ENCODE results near the gene NT5C3A.

Gene NT5C3A

GRCh38 chr7:33075818-33076518 lies 13.4 kb upstream of the NT5C3A start:
- DNase-seq: no peak

- no peak for DNase-seq
These were observed 10.7 kb upstream of the NT5C3A start for GRCh38 chr7:33073243-33073642.

DNA sequence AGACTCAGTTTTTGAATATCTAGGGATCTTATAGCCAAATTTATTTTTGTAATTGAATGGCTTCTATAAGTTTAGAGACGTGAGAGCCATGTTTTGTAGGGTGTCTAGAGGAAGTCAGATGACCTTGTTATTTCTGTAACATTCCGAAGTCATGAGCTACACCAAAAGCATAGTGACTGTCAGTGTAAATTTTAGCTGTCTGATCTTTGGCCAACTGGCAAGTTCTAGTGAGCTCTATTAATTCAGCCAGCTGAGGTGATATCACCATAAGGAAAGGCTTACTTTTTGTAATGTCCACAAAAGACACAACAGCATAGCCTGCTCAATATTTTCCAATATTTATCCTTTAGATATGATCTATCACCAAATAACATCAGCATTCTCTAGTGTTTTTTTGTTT lies 9.9 kb upstream of the NT5C3A start:
- no peak for DNase-seq

DNA sequence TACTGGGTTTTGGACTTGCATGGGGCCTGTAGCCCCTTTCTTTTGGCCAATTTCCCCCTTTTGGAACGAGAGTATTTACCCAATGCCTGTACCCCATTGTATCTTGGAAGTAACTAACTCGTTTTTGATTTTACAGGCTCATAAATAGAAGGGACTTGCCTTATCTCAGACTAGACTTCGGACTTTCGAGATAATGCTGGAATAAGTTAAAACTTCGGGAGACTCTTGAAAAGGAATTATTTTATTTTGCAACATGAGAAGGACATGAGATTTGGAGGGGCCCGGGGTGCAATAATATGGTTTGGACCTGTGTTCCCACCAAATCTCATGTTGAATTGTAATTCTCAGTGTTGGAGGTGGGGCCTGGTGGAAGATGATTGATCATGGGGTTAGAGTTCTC lies 8.3 kb upstream of the NT5C3A start:
- DNase-seq: no peak

- DNase-seq: no peak
These were observed 7.7 kb upstream of the NT5C3A start for GRCh38 chr7:33070277-33070676.

DNA sequence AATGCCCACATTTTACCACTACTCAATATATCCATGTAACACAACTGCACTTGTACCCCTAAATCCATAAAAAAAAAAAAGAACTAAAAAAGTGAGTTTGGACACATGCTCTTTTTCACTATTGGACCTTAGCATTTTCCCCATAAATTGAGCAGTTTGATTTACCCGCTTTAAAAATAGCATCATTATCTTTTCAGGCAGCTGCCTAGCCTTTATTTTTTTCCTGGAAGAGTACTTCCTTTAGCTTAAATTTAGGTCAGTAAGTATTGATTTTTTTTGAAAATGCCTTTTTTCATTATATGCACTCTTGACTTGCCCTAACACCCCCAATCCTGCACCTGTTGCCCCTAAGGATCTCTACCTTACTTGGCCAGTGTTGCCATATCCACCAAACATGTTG lies 5.3 kb upstream of the NT5C3A start:
- DNase-seq: no peak

GRCh38 chr7:33066771-33067170 lies 4.2 kb upstream of the NT5C3A start:
- no peak for DNase-seq

GRCh38 chr7:33065981-33066380 lies 3.4 kb upstream of the NT5C3A start:
- DNase-seq: no peak

GRCh38 chr7:33062782-33063443 lies 337 bp upstream of the NT5C3A start:
- peak; percentile 36 to 100 (median 94) for DNase-seq

GRCh38 chr7:33061282-33061937 lies 1.2 kb downstream of the NT5C3A start:
- no peak for DNase-seq

DNA sequence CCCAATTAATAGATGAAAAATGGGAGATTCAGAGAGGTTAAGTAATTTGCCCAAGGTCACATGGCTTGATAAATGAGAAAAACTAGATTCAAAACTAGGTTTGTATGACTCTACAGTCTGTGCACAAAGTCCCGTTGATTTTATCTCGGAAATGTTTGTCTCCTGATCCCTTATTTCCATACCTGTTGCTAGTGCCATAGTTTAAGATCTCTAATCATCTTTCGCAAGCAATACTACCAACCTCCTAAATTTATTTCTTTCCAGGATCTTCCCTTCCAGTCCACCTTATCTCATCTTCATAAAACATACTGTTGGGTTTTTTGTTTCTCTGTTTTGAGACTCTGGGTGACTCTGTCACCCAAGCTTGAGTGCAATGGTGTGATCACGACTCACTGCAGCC lies 2.9 kb downstream of the NT5C3A start:
- no peak for DNase-seq

- DNase-seq: no peak
These were observed 7.4 kb downstream of the NT5C3A start for GRCh38 chr7:33055158-33055557.

DNA sequence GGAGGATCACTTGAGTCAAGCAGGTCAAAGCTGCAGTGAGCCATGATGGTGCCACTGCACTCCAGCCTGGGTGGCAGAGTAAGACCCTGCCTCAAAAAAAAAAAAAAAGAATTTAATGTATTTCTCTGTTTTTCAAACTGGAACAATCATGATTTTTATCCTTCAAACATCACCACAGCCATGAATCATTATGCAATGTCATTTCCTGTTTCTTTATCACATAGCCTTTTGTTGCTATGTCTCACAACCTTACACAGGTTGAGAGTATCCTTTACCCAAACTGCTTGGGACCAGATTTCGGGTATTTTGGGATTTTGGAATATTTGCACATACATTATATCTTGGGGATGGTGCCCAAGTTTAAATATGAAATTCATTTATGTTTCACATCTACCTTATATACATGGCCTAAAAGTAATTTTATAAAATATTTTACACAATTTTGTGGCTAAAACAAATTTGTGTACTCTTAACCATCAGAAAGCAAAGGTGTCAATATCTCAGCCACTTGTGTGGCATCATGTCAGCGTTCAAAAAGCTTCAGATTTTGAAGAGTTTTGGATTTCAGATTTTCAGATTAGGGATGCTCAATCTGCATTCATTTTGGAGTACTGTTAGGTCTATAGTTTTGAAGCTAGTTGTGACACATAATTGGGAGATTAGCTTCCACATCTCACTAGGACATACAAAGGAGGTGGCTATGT lies 8.2 kb downstream of the NT5C3A start:
- no peak for DNase-seq

- DNase-seq: no peak
These were observed 8.9 kb downstream of the NT5C3A start for GRCh38 chr7:33053721-33054120.

DNA sequence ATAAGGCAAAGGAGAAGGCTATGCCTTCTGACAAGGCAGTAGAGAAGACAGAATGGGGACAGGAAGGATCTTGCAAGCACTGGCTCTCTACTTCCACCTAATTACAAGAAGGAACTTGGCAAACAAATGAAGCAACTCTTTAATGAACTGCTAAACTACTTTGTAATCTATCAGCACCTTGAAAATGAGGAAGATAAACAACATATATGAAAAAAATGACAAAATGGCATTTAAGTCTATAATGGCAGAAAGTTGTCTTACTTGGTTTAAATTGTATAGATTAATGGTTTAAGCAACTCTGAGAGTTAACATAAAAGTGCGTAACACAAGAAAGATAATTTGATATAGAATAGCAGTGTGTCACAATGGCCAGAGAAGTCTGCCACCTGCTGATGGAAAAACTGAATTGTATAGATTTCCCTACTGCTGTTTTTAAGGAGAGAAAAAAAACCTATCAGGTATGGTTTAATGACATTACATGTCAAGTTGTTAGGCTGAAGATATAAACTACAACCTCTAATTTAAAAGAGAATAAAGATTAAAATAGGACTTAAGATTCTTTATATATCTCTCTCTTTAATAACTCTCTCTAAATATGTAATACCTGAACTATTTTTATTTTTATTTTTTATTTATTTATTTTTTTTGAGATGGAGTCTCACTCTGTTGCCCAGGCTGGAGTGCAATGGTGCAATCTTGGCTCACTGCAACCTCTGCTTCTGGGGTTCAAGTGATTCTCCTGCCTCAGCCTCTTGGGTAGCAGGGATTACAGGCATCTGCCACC lies 11.8 kb downstream of the NT5C3A start:
- peak in 2 of 56 donors; percentile 7 to 12 for DNase-seq

DNA sequence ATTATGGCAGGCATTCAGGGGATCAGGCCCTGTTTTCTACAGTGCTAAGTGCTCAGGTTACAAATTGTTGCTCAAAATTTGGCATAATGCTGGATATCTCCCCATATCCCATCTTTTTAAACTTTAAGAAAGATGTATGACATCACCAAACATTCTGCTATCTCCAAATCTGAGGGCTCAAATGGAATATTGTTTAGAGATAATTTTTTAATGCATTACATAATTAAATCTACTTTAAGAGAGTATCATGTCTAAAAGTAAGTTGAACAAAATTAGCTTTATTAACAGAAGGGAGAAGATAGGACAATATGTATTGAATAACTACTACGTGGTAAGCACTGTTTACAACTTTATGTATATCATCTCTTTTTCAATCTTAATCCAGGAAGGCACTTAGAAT lies 13.9 kb downstream of the NT5C3A start:
- no peak for DNase-seq

DNA sequence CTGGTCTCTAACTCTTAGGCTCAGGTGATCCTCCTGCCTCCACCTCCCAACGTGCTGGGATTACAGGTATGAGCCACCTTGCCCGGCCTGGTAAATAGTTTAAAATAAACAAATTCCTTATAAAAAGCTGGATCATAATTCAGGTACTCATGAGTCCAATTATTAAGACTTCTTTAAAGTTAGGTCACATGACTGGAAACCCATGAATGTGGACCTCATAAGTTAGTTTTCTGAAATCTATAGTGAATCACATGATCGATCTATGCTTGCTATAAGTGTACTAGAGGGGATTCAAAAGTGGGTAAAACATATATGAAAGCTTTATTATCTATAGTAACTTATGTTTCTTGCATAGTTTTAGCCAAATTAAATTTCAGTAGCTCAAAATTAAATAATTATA lies 14.3 kb downstream of the NT5C3A start:
- DNase-seq: no peak

DNA sequence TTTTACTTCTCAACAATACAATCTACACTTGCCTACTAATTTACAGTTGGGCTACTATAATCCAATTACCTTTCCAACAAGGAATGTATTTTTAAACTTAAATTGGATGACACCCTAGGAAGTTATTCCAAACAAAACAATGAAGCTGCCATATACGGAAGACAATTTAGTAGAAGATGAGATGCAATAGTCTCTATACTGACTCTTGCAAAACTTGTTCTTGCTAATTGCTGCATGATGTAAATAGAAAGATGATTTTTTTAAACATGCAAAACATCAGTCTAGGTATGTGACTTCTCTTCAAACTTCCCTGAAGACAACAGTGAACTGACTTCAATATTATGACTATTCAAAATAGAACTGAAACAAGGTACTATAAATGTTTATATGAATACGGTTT lies 17.6 kb downstream of the NT5C3A start:
- DNase-seq: no peak

DNA sequence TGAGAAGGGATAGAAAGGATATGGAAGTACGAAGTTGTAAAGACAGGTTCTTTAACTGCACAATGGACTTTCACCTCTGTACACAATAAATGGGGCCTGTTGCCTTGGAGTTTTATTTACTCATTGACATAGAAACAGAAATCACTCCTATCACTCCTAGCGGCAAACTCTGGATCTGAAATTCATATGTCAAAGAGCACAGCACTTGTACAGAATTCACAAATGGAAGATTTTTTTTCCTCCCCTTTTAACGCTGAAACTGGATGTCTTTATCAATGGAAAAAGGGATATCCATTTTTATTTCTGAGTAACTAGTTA lies 18.2 kb downstream of the NT5C3A start:
- DNase-seq: no peak

DNA sequence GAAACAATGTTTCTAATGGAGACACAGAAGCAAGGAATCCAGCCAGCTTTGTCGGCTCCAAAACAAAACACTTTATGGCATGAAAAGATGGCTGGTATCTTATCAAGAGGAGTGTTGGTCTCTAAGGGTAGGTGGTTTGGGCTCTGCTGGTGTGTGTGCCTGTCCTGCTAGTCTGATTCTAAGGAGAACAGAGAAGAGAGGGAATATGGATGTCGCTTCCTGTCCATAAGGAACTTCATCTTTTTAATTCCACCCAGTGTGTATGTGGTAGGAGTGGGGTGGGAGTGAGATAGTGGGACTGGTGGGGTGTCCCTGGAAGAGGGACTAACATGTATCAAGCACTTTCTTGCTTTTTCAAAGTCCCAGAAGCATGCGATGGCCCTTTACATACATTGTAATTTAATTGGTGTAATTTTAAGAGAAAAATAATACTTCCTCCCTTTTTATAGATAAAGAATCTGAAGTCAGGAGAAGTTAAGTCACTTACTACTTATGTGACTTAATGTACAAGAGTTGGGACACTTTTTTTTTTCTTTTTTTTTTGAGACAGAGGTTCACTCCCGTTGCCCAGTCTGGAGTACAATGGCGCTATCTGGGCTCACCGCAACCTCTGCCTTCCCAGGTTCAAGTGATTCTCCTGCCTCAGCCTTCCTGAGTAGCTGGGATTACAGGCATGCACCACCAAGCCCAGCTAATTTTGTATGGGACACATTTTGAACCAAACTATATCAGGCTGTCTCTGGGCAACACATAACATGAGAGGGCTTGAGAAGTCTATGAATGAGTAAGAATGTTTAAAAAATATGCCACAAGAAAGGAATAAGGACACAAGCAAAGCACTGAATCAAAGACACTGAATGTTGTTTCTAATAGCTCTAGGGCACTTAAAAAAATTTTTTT lies 18.8 kb downstream of the NT5C3A start:
- DNase-seq: no peak

Data from amygdala (tissue), 56 donors.